ENCODE data around the gene IL1RAPL1. TPM values are rescaled to one million over a fixed set of nuclear protein-coding genes. Genes with fewer than 3 reads are reported as not detected.

IL1RAPL1 gene
- total RNA-seq, 1 donor: 1.3 TPM

GRCh38 chrX:29130905-29131304 lies 543.7 kb downstream of the IL1RAPL1 start:
- DNase-seq (ENCODE audit: low read depth): no peak
- TF ChIP-seq, protein P1, sequence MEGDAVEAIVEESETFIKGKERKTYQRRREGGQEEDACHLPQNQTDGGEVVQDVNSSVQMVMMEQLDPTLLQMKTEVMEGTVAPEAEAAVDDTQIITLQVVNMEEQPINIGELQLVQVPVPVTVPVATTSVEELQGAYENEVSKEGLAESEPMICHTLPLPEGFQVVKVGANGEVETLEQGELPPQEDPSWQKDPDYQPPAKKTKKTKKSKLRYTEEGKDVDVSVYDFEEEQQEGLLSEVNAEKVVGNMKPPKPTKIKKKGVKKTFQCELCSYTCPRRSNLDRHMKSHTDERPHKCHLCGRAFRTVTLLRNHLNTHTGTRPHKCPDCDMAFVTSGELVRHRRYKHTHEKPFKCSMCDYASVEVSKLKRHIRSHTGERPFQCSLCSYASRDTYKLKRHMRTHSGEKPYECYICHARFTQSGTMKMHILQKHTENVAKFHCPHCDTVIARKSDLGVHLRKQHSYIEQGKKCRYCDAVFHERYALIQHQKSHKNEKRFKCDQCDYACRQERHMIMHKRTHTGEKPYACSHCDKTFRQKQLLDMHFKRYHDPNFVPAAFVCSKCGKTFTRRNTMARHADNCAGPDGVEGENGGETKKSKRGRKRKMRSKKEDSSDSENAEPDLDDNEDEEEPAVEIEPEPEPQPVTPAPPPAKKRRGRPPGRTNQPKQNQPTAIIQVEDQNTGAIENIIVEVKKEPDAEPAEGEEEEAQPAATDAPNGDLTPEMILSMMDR (IDR thresholded peaks at IDR 0.05; ENCODE audit: insufficient read depth, low read depth, low read length): no peak
- H3K4me3 ChIP-seq (ENCODE audit: low read depth, low read length): no peak overlapping the region

GRCh38 chrX:29136904-29137303 lies 549.7 kb downstream of the IL1RAPL1 start:
- no peak overlapping the region for H3K4me3 ChIP-seq (ENCODE audit: low read depth, low read length)
- no peak for DNase-seq (ENCODE audit: low read depth)
- TF ChIP-seq, protein P1 (IDR thresholded peaks at IDR 0.05; ENCODE audit: insufficient read depth, low read depth, low read length): no peak

- H3K4me3 ChIP-seq (ENCODE audit: low read depth, low read length): no peak overlapping the region
- DNase-seq (ENCODE audit: low read depth): no peak
- TF ChIP-seq, protein P1 (IDR thresholded peaks at IDR 0.05; ENCODE audit: insufficient read depth, low read depth, low read length): no peak
These were observed 550.8 kb downstream of the IL1RAPL1 start for GRCh38 chrX:29138003-29138402.

DNA sequence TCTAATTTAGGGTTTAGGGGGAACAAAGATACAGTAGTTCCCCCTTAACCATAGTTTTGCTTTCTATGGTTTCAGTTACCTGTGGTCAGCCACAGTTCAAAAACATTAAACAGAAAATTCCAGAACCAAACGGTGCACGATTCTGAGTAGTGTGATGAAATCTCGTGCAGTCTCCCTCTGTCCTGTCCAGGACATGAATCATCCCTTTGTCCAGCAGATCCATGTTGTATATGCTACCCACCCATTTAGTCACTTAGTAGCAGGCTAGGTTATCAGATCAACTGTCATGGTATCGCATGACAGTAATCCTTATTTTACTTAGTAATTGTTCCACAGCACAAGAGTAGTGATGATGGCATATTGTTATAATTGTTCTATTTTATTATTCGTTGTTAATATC lies 556.1 kb downstream of the IL1RAPL1 start:
- H3K4me3 ChIP-seq (ENCODE audit: low read depth, low read length): no peak overlapping the region
- TF ChIP-seq, protein P1 (IDR thresholded peaks at IDR 0.05; ENCODE audit: insufficient read depth, low read depth, low read length): no peak
- peak; percentile 4 for DNase-seq (ENCODE audit: low read depth)

DNA sequence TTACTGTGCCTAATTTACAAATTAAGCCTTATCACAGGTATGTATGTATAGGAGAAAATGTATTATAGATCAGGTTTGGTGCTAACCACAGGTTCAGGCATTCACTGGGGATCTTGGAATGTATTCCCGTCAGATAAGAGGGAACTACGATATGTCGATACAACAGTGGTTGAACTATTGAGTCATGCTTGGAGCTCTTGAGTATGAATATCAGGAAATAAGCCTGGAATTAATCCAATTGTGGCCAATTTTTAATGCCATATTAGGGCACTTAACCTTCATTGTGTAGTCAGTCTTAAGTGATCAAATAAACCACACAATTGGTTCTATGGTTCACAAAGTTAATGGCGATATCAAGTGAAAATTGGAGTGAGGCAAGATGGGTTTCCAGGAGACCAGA lies 556.5 kb downstream of the IL1RAPL1 start:
- H3K4me3 ChIP-seq (ENCODE audit: low read depth, low read length): no peak overlapping the region
- no peak for DNase-seq (ENCODE audit: low read depth)
- TF ChIP-seq, protein P1 (IDR thresholded peaks at IDR 0.05; ENCODE audit: insufficient read depth, low read depth, low read length): no peak

- no peak overlapping the region for H3K4me3 ChIP-seq (ENCODE audit: low read depth, low read length)
- TF ChIP-seq, protein P1 (IDR thresholded peaks at IDR 0.05; ENCODE audit: insufficient read depth, low read depth, low read length): no peak
- no peak for DNase-seq (ENCODE audit: low read depth)
These were observed 558.1 kb downstream of the IL1RAPL1 start for GRCh38 chrX:29145316-29145715.

DNA sequence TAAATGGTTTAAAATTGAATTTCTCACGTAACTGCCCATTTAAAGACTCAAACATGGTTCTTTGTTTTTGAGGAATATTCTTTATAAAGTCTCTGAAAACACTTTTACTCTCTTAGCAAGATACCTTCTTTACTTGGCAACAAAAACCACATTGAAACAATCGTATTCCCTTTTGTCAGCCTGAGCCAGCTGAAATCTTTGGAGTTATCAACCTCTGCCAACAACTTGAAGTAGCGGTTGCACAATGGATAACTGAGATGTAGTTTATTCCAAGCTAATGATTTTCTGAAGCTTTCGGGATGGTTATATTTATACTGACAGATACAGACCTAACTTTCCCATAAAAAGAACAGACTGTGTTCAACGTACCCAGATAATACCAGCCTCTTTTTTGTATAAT lies 561.3 kb downstream of the IL1RAPL1 start:
- TF ChIP-seq, protein P1 (IDR thresholded peaks at IDR 0.05; ENCODE audit: insufficient read depth, low read depth, low read length): no peak
- DNase-seq (ENCODE audit: low read depth): no peak
- no peak overlapping the region for H3K4me3 ChIP-seq (ENCODE audit: low read depth, low read length)

Data from fibroblast of villous mesenchyme (primary cell).